B cell (primary cell): Measurements from ENCODE around the gene SWT1. TPM values are rescaled to one million over a fixed set of nuclear protein-coding genes. Genes with fewer than 3 reads are reported as not detected.
"Not testable (repeated sequence)": the region's sequence is repeated elsewhere in the genome, so short reads cannot be mapped to it uniquely, and the experiment has no call there.

ENCODE experiments used
- ATAC-seq: fragments of 200-7000 bp; cut with Tn5 transposase; one replicate; pipeline ENCODE4 v1.10.0; 2021; ENCODE audit warnings: low read depth, mild to moderate bottlenecking, moderate number of reproducible peaks, moderate library complexity
- CTCF ChIA-PET: fragments of 350-600 bp; sonication (Branson Sonifier 250); formaldehyde crosslinking; loops from one replicate; lab custom pipeline; 2021; ENCODE audit warnings: antibody characterized with exemption, inconsistent platforms; lab: Charles Lee
- POLR2A ChIA-PET: fragments of 350-600 bp; sonication (Branson Sonifier 250); formaldehyde crosslinking; loops from one replicate; lab custom pipeline; 2021; ENCODE audit warnings: antibody characterized with exemption; lab: Charles Lee
- DNase-seq: peaks from one replicate; pipeline ENCODE4 v3.0.0; 2013
- H2AFZ ChIP-seq: 2 replicates; pipeline ENCODE4 v1.6.1; 2012; ENCODE audit warnings: mild to moderate bottlenecking, low read depth, low read length; ENCODE audit not compliant: insufficient read depth, poor library complexity, severe bottlenecking
- H3K27ac ChIP-seq, 2 donors: 1 replicate in 1 of 2; 2 replicates in 1 of 2; pipeline ENCODE4 v1.5.1; 2012 to 2013; ENCODE audit warnings: low read length in 2 of 2, mild to moderate bottlenecking in 2 of 2, moderate library complexity in 1 of 2
- H3K27me3 ChIP-seq, 4 experiments: fragments of 200-600 bp in 1 of 4; sonication (generic) in 1 of 4; replicated peaks in 1 of 4; 1 replicate in 2 of 4; 2 replicates in 2 of 4; pipeline versions ENCODE4 v1.6.1 to v1.7.0; 2013 to 2016; ENCODE audit warnings: low read length in 3 of 4, mild to moderate bottlenecking in 2 of 4, mixed read lengths in 1 of 4, moderate library complexity in 1 of 4; ENCODE audit not compliant: insufficient read depth in 4 of 4, control insufficient read depth in 3 of 4; ENCODE audit errors: control extremely low read depth in 1 of 4
- H3K36me3 ChIP-seq, 2 experiments: replicated peaks in 1 of 2; 1 replicate in 1 of 2; 2 replicates in 1 of 2; pipeline versions ENCODE4 v1.6.1 to v1.7.1; 2013; ENCODE audit warnings: low read length in 1 of 2; ENCODE audit not compliant: insufficient read depth in 2 of 2, control insufficient read depth in 1 of 2; ENCODE audit errors: control extremely low read depth in 1 of 2, extremely low read depth in 1 of 2
- H3K4me1 ChIP-seq, 2 donors: fragments of 200-600 bp in 1 of 2; sonication (generic) in 1 of 2; 1 replicate in 1 of 2; 2 replicates in 1 of 2; pipeline versions ENCODE4 v1.5.1 to v1.6.1; 2013 to 2017; ENCODE audit warnings: low read length in 2 of 2; ENCODE audit not compliant: control insufficient read depth in 2 of 2, insufficient read depth in 2 of 2
- H3K4me2 ChIP-seq: replicated peaks from 2 replicates; pipeline ENCODE3; 2012; ENCODE audit warnings: mild to moderate bottlenecking, low read depth, low read length; ENCODE audit not compliant: poor library complexity, severe bottlenecking
- H3K4me3 ChIP-seq, 5 experiments: fragments of 200-600 bp in 1 of 5; sonication (generic) in 1 of 5; 1 replicate in 3 of 5; 2 replicates in 2 of 5; pipeline versions ENCODE4 v1.5.1 to v1.7.0; 2011 to 2016; ENCODE audit warnings: low read length in 4 of 5, mild to moderate bottlenecking in 4 of 5, low read depth in 2 of 5, control low read depth in 1 of 5, moderate library complexity in 1 of 5; ENCODE audit not compliant: insufficient read depth in 1 of 5; ENCODE audit errors: control extremely low read depth in 1 of 5, extremely low read depth in 1 of 5
- H3K79me2 ChIP-seq: fragments of 200-600 bp; sonication (generic); one replicate; pipeline ENCODE4 v1.6.0; 2016; ENCODE audit warnings: low read length; ENCODE audit not compliant: control insufficient read depth, insufficient read depth
- H3K9ac ChIP-seq: fragments of 200-600 bp; sonication (generic); 2 replicates; pipeline ENCODE4 v1.6.1; 2017; ENCODE audit warnings: mild to moderate bottlenecking, low read length, moderate library complexity
- H3K9me3 ChIP-seq, 3 donors: one replicate each; pipeline versions ENCODE4 v1.6.1 to v1.7.1; 2013; ENCODE audit warnings: low read length in 2 of 3; ENCODE audit not compliant: control insufficient read depth in 2 of 3, insufficient read depth in 1 of 3; ENCODE audit errors: control extremely low read depth in 1 of 3
- H4K20me1 ChIP-seq: 2 replicates; pipeline ENCODE4 v1.6.0; 2012; ENCODE audit warnings: mild to moderate bottlenecking, low read length; ENCODE audit not compliant: insufficient read depth, control insufficient read depth, poor library complexity, severe bottlenecking
- H3K27ac Mint-ChIP-seq: one replicate; pipeline ENCODE4 v1.8.0; 2021; ENCODE audit warnings: mixed read lengths
- H3K27me3 Mint-ChIP-seq: one replicate; pipeline ENCODE4 v1.8.0; 2021; ENCODE audit warnings: mixed read lengths
- H3K4me1 Mint-ChIP-seq: one replicate; pipeline ENCODE4 v1.8.0; 2021; ENCODE audit warnings: mixed read lengths
- H3K4me3 Mint-ChIP-seq: one replicate; pipeline ENCODE4 v1.8.0; 2021; ENCODE audit warnings: mixed read lengths
- H3K9me3 Mint-ChIP-seq: one replicate; pipeline ENCODE4 v1.8.0; 2022; ENCODE audit warnings: mixed read lengths; ENCODE audit not compliant: insufficient read depth
- EZH2 ChIP-seq: IDR thresholded peaks from 2 replicates; pipeline ENCODE4 v1.6.1; 2012; ENCODE audit warnings: borderline replicate concordance, low read depth, mild to moderate bottlenecking, moderate library complexity, low read length; ENCODE audit not compliant: insufficient read depth, poor library complexity, severe bottlenecking
- WGBS: methylation state at CpG from one replicate; pipeline ENCODE4 v1.1.5; 2013; ENCODE audit warnings: missing lambda C conversion rate; ENCODE audit not compliant: insufficient coverage; 5-methylcytosine and 5-hydroxymethylcytosine counted together
- intact Hi-C: fragments of 100-400 bp; cut with micrococcal nuclease; formaldehyde crosslinking; loops from one replicate; pipeline ENCODE4 v1.10.0; 2022
- polyA plus RNA-seq: library from polyadenylated mRNA; depleted of rRNA; stranded (reverse); fragments of >200 nt; gene quantifications from 2 replicates; pipeline ENCODE4 v1.2.3, GENCODE V29; 2012
- total RNA-seq, 2 donors: library from RNA; stranded (reverse); fragments of 120-200 nt in 1 of 2; gene quantifications; 1 replicate in 1 of 2; 2 replicates in 1 of 2; pipeline versions ENCODE4 v1.2.3 to v1.2.4, GENCODE V29; 2013 to 2022
- TF ChIP-seq, protein P1 (sequence below): fragments of 200-600 bp; IDR thresholded peaks from one replicate; pipeline ENCODE4 v1.8.0; 2022; ENCODE audit warnings: antibody characterized with exemption, mild to moderate bottlenecking

Gene SWT1
- total and polyA plus RNA-seq, 2 donors (not counting 1 experiment from before 2014, with no cell fraction given) = 2.1 to 8.5 TPM

DNA sequence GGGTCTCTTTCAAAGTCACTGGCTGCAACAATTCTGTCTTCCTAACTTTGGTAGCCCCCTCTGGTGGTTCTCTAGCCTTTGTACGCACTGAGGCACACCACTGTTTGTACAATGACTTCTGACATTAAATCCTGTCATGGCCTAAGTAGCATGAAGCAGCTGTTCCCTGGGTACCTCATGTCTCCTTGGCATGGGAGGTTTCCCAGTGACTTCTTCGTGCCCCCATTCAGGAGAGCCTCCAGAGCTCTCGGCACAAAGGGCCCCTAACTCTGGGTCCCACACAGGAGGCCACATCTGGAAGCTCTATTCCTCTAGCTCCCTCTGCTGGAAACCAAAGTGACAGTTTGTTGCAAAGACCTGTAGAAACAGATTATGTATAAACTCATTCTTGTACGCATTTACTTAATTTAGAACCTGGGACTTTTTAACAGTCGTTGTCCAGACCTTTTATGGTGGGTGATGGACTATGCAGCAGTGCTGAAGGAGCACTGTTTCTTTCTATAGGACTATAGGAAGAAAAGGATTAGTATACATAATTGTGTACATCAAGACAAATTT lies 13.4 kb downstream of the SWT1 start:
- Mint-ChIP-seq H3K27ac (no peak overlapping the region), H3K4me3 (no peak overlapping the region), H3K4me1 (peaks cover 4% of the 10 kb centered on the region), H3K9me3 (no peaks in the 10 kb centered on the region), H3K27me3 (no peaks in the 10 kb centered on the region)
- no peaks in the 10 kb centered on the region for H4K20me1 ChIP-seq
- intact Hi-C loops = loop anchor here (1.0 kb wide), 2 partner anchors 188 to 365 kb away; no protein-coding TSS in a partner anchor
- H3K4me2 ChIP-seq = peak overlapping the region; percentile 54
- H3K9me3 ChIP-seq = no peaks in the 10 kb centered on the region
- 36% methylated on average over 2 of the region's 5 CpGs for WGBS
- H2AFZ ChIP-seq = peak overlapping the region; percentile 20
- peaks cover 0 to 6% of the 10 kb centered on the region in 2 donors for H3K4me1 ChIP-seq
- POLR2A ChIA-PET = interaction anchor here (0.9 to 1.1 kb wide), 2 partner anchors 364 to 513 kb away, joined by 3 to 4 read pairs; no protein-coding TSS in a partner anchor
- H3K9ac ChIP-seq = no peak overlapping the region
- peak; percentile 79 for DNase-seq
- no peaks in the 10 kb centered on the region for H3K79me2 ChIP-seq
- no peak for TF ChIP-seq EZH2
- TF ChIP-seq, protein P1, sequence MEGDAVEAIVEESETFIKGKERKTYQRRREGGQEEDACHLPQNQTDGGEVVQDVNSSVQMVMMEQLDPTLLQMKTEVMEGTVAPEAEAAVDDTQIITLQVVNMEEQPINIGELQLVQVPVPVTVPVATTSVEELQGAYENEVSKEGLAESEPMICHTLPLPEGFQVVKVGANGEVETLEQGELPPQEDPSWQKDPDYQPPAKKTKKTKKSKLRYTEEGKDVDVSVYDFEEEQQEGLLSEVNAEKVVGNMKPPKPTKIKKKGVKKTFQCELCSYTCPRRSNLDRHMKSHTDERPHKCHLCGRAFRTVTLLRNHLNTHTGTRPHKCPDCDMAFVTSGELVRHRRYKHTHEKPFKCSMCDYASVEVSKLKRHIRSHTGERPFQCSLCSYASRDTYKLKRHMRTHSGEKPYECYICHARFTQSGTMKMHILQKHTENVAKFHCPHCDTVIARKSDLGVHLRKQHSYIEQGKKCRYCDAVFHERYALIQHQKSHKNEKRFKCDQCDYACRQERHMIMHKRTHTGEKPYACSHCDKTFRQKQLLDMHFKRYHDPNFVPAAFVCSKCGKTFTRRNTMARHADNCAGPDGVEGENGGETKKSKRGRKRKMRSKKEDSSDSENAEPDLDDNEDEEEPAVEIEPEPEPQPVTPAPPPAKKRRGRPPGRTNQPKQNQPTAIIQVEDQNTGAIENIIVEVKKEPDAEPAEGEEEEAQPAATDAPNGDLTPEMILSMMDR = peak; percentile 84
- H3K36me3 ChIP-seq = peaks cover 8 to 18% of the 10 kb centered on the region in 2 experiments
- ATAC-seq = peak; percentile 81
- no peak overlapping the region for H3K4me3 ChIP-seq
- CTCF ChIA-PET = interaction anchor here (0.6 to 5.0 kb wide), 33 partner anchors 9 to 526 kb away, joined by 3 to 81 read pairs (median 4); partner anchors contain the start of genes IVNS1ABP, RNF2, SWT1 and TRMT1L
- H3K27me3 ChIP-seq = no peaks in the 10 kb centered on the region
- H3K27ac ChIP-seq = peak overlapping the region in 1 of 2 donors; percentile 3

DNA sequence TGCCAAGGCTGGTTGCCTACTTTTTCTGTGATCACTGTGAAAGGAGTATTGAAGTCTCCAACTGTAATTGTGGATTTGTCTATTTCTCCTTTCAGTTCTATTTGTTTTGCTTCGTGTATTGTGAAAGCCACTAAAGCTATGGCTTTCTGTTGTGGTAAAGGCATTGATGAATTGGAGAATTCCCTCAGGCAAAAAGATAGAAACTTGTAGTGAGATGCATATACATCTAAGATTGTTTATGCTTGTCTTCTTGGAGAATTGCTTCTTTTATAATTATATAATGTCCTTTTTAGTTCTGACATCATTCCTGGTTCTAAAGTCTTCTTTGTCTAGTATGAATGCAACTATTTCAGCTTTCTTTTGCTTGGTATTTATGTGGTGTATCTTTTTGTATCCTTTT lies 36.8 kb downstream of the SWT1 start:
- H2AFZ ChIP-seq = no peak overlapping the region
- no peak overlapping the region for H3K27ac ChIP-seq
- no CpG with 5 or more reads among the region's 1 CpG for whole genome bisulfite sequencing
- no peaks in the 10 kb centered on the region for H3K79me2 ChIP-seq
- POLR2A ChIA-PET = no interaction called here
- CTCF ChIA-PET = interaction anchor here (1.6 kb wide), 1 partner anchor 487 kb away, joined by 5 read pairs; no protein-coding TSS in a partner anchor
- H3K27me3 Mint-ChIP-seq = no peaks in the 10 kb centered on the region
- H3K4me3 ChIP-seq = no peak overlapping the region
- H3K9me3 ChIP-seq = peaks cover 0 to under 1% (median 0%) of the 10 kb centered on the region in 3 donors
- H3K4me1 Mint-ChIP-seq = no peaks in the 10 kb centered on the region
- no peak for ATAC-seq
- no peak for DNase-seq
- TF ChIP-seq EZH2 = no peak
- TF ChIP-seq, protein P1 = no peak
- H3K4me2 ChIP-seq = no peak overlapping the region
- H3K4me1 ChIP-seq = no peaks in the 10 kb centered on the region
- H3K36me3 ChIP-seq = peaks cover 2 to 3% of the 10 kb centered on the region in 2 experiments
- H3K4me3 Mint-ChIP-seq = no peak overlapping the region
- intact Hi-C loops = no loop called here
- H3K27ac Mint-ChIP-seq = no peak overlapping the region
- peaks cover 3% of the 10 kb centered on the region for H3K9me3 Mint-ChIP-seq
- H3K27me3 ChIP-seq = no peaks in the 10 kb centered on the region
- no peak overlapping the region for H3K9ac ChIP-seq
- H4K20me1 ChIP-seq = no peaks in the 10 kb centered on the region

DNA sequence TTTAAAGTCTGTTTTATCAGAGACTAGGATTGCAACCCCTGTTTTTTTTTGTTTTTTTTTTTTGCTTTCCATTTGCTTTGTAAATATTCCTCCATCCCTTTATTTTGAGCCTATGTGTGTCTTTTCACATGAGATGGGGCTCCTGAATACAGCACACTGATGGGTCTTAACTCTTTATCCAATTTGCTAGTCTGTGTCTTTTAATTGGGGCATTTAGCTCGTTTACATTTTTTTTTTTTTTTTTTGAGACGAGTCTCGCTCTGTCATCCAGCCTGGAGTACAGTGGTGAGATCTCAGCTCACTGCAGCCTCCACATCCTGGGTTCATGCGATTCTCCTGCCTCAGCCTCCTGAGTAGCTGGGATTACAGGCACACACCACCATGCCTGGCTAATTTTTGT lies 41.7 kb downstream of the SWT1 start:
- H3K4me2 ChIP-seq, H3K9ac ChIP-seq, H3K9me3 ChIP-seq, H3K4me3 Mint-ChIP-seq, H3K9me3 Mint-ChIP-seq, ATAC-seq, H3K79me2 ChIP-seq, DNase-seq, POLR2A ChIA-PET, CTCF ChIA-PET, H3K27ac ChIP-seq, H2AFZ ChIP-seq, intact Hi-C loops, H3K36me3 ChIP-seq, H3K27me3 Mint-ChIP-seq, H3K4me3 ChIP-seq, H3K4me1 ChIP-seq, H3K27me3 ChIP-seq, H3K27ac Mint-ChIP-seq, H3K4me1 Mint-ChIP-seq, H4K20me1 ChIP-seq: not testable (repeated sequence)
- WGBS = 90% methylated on average over 4 of the region's 4 CpGs
